GM19035 (cell line): Measurements from ENCODE around the gene KRT24.
A peak's percentile ranks its signal among the peaks of the same experiment; 100 is the strongest.

Experiments used
- ATAC-seq: cut with Tn5 transposase; IDR thresholded peaks from one replicate; pipeline ENCODE4 v1.9.1; 2021; ENCODE audit not compliant: unreplicated experiment

Gene KRT24

GRCh38 chr17:40695874-40696472, 7.6 kb downstream of the KRT24 start:
- ATAC-seq, result no peak

DNA sequence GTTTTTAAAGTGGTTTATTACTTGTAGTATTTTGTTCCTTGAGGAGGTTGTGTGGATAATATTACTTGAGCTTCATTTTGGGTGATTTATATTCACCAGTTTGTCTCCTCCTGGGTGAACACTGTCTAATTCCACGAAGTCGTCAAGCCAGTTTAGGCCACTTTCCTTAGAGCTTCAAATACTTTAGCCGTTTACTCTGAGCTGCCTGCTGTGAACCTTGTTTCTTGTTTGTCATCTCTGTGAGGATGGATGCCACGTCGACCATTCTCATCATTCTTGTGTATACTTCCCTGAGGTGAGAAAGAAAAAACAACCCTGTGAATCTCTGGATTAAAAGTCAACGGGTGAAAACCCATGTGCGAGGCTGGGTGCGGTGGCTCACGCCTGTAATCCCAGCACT, 9.0 kb downstream of the KRT24 start:
- ATAC-seq, result no peak

DNA sequence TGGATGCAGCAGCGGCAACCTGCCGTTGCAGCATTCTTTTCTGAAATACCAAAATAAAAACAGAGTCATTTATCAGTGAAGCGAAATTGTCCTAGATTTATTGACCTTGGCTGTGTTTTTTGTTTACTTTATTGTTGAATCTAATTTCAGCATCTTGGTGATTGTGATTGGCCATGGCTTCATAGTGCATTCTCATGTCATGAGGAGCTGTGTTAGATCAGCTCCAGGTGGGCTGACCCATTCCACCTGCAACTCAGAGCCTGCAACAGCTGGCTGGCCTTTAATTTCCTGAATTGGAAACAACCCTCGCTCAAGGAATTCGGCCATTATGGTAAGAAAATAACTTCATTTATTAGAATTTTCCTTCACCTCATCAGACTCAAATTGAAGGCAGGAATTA, 16.4 kb downstream of the KRT24 start:
- ATAC-seq, result no peak

- ATAC-seq, result no peak
Observed at GRCh38 chr17:40686192-40686591, 17.4 kb downstream of the KRT24 start.

DNA sequence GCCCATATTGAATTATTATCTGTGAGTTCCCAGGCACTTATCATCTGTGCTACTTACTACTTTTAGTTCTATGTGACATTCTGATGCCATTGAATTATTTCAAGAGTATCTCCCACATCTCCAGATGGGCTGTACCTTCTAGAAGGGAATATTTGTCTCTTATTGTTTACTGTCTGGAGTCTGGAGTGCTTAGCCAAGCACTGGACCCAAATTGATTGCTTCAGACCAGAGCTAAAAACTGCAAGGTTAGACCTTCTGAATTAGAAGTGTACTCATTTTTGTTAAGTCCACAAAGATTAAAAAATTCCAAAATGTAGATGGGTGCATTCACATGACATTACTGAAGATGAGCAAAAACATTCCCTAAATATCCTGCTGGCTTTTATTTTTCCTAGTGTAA, 22.6 kb downstream of the KRT24 start:
- no peak for ATAC-seq

DNA sequence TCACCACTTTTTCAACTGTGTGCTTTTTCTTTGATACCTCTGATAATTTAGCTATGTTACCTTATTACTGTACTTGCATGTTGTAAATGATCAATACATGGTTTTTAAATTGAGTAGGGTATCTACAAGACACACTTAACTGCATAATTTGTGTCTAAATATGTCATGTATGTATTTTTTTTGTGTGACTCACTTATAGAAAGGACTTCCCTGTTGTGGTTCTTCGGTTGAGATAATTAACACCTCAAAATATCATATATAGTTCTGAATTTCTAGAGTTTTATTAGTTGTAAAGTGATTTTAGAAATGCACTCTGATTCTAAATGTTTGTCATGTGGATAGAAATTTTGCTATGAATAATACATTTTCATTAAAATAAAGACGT, 24.0 kb downstream of the KRT24 start:
- no peak for ATAC-seq

DNA sequence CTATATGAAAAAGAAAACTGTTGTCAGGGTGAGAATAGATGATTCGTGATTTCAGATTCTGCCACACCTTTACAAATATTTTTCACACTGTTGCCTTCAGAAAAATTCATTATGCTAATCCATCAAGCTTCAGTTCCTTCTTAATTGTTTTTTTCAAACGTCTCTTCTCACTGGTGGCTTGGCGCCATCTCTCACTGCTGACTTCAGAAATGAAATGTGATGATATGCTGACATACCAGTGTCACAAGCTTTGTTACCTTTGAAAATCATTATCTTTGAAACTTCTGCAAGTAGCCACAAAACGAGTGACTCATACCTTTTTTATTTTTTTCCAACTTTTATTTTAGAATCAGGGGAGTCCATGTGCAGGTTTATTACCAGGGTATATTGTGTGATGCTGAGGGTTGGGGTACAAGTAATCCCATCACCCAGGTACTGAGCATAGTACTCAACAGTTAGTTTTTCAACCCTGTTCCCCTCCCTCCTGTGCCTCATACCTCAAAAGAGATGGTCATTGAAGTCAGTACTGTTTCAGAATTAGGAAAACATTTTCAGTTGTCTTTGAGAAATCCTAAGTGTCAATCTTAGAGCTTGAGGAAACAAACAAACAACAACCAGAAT, 24.5 kb downstream of the KRT24 start:
- ATAC-seq, result no peak

- no peak for ATAC-seq
Observed at GRCh38 chr17:40675905-40676304, 27.6 kb downstream of the KRT24 start.

- no peak for ATAC-seq
Observed at GRCh38 chr17:40672654-40673053, 30.9 kb downstream of the KRT24 start.

DNA sequence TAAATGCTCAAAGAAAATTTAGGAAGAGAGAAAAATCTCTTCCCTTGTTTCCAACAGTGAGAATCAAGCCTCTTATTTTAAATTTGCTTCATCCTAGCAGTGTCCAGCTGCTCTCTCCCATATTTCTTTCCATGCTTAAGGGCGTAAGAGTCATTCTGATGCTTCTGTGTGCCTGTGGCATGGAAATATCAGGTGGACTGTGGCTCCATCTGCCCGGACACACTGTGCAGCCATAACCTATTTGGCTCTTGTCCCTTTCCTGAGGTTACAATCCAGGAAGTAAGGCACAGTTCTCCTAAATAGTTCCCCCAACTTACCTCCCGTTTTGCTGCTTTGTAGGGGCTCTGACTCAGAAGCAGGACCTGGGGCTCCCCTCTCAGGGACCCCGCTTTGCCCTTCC, 32.3 kb downstream of the KRT24 start:
- ATAC-seq, result no peak

- ATAC-seq, result no peak
Observed at GRCh38 chr17:40666331-40666730, 37.2 kb downstream of the KRT24 start.

- no peak for ATAC-seq
Observed at GRCh38 chr17:40664582-40665333, 38.8 kb downstream of the KRT24 start, which contains the start of gene KRT222. Gene KRT222 (minus strand): TSS chr17:40665177. CDS start chr17:40665099, 78 bp downstream.

- ATAC-seq, result no peak
Observed at GRCh38 chr17:40663252-40663651, 40.3 kb downstream of the KRT24 start.

DNA sequence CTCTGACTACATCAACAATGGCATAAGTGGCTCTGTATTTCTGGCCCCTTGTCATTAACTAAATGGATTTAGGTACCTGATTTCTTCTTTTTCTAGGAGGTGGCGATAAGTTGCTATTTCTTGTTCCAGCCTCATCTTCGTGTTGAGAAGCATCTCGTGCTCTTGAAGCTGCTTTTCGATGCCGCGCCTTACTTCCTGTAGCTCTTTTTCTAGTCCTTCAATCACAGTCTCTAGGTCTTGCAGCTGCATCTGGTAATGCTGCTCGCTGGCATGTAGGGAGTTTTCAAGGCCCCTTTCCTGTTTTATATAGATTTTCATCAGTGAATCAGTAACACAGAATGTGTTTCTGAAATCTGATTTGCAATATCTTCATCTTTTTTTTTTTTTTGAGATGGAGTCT, 43.6 kb downstream of the KRT24 start:
- no peak for ATAC-seq

- ATAC-seq, result no peak
Observed at GRCh38 chr17:40658396-40658795, 45.2 kb downstream of the KRT24 start.

DNA sequence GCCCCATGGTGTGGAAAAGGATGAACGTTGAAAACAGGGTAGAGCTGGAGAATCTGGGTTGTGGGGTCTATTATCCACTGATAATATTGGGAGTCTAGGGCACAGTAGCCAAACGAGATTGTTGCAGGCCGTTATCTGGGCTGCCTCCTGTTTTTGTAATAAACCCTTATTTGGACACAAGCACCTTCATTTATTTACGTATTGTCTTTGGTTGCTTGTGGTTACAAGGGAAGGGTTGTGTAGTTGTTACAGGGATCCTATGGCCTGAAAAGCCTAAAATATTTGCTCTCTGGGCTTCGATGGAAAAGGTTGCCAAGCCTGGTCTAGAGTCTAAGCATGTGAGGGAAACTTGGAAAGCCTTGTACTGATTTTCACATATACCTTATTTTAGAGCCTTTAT, 51.6 kb downstream of the KRT24 start:
- no peak for ATAC-seq

DNA sequence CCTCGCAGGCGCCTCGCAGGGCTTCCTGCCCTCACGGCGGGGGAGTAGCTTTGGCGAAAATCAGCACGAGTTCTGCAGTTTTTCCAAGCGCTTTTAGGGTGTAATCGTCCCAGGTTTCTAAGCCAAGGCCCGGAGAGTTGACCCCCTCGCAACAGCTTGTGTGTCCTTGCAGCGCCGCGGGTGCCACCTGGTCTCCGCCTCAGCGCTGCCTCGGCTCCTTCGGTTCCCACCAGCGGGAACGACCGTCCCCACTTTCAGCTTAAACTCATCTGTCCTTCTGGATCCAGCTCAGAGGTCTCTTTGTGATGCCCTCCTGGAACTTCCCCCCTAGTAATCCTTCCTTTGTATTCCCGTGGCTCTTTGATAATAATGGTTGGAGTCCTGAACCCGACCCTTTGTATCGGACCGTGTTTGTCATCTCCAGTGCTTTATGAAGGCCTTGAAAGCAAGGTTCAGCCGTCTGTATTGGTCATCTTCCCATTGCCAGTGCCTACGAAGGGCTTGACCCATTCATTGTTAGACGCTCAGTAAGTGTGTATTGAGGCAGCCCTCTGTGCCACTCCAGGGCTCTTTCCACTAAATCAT, 55.1 kb downstream of the KRT24 start:
- ATAC-seq, result peak; percentile 26
